Measurements from ENCODE around the gene SNAP47. TPM values are rescaled to one million over a fixed set of nuclear protein-coding genes. Genes with fewer than 3 reads are reported as not detected.

Gene SNAP47
- polyA plus RNA-seq, 1 donor from 2014 or later, result 56.0 TPM

GRCh38 chr1:227781314-227781930 lies 46.2 kb downstream of the SNAP47 start:
- Histone ChIP-seq H3K9me3 (ENCODE audit: low read length) (no peaks in the 10 kb centered on the region), H3F3A (ENCODE audit: insufficient read depth, low read length, poor library complexity, severe bottlenecking) (no peaks in the 10 kb centered on the region), H2AFZ (ENCODE audit: low read depth, low read length) (no peak overlapping the region), H3K27ac (ENCODE audit: low read length) (no peak overlapping the region), H3K36me3 (ENCODE audit: insufficient read depth, low read length) (no peaks in the 10 kb centered on the region), H3K4me2 (ENCODE audit: low read length) (no peak overlapping the region), H3K4me3 (ENCODE audit: low read length) (no peak overlapping the region), H4K20me1 (ENCODE audit: insufficient read depth) (no peaks in the 10 kb centered on the region), H3K27me3 (ENCODE audit: insufficient read depth, low read depth, low read length) (no peaks in the 10 kb centered on the region), H3K9ac (ENCODE audit: low read length) (no peak overlapping the region), H3K79me2 (replicated peaks; ENCODE audit: insufficient read depth, low read length) (no peaks in the 10 kb centered on the region), H3K9me2 (ENCODE audit: insufficient read depth, low read length) (no peaks in the 10 kb centered on the region)
- TF ChIP-seq TAF1 (IDR thresholded peaks at IDR 0.05; ENCODE audit: low read depth) (no peak), RAD21 (conservative IDR thresholded peaks at IDR 0.05) (no peak), POLR2AphosphoS5 (IDR thresholded peaks at IDR 0.05) (no peak), EP300 (conservative IDR thresholded peaks at IDR 0.05; ENCODE audit: poor library complexity, severe bottlenecking) (no peak), SMC3 (conservative IDR thresholded peaks at IDR 0.05; ENCODE audit: poor library complexity) (no peak), CTCF (IDR thresholded peaks at IDR 0.05; ENCODE audit: poor library complexity, severe bottlenecking) (no peak), REST (IDR thresholded peaks at IDR 0.05; ENCODE audit: borderline replicate concordance) (no peak), EZH2 (IDR thresholded peaks at IDR 0.05; ENCODE audit: borderline replicate concordance, insufficient read depth, low read length, poor library complexity, severe bottlenecking) (no peak), MXI1 (conservative IDR thresholded peaks at IDR 0.05; ENCODE audit: poor library complexity, severe bottlenecking) (no peak)

- TF ChIP-seq RAD21 (conservative IDR thresholded peaks at IDR 0.05) (no peak), TAF1 (IDR thresholded peaks at IDR 0.05; ENCODE audit: low read depth) (no peak), MXI1 (conservative IDR thresholded peaks at IDR 0.05; ENCODE audit: poor library complexity, severe bottlenecking) (no peak), REST (IDR thresholded peaks at IDR 0.05; ENCODE audit: borderline replicate concordance) (no peak), CTCF (IDR thresholded peaks at IDR 0.05; ENCODE audit: poor library complexity, severe bottlenecking) (no peak), POLR2AphosphoS5 (IDR thresholded peaks at IDR 0.05) (no peak), SMC3 (conservative IDR thresholded peaks at IDR 0.05; ENCODE audit: poor library complexity) (no peak)
- no peaks in the 10 kb centered on the region for H3F3A ChIP-seq (ENCODE audit: insufficient read depth, low read length, poor library complexity, severe bottlenecking)
Measured at GRCh38 chr1:227782226-227782625, 47.0 kb downstream of the SNAP47 start.

More at GRCh38 chr1:227782226-227782625, 47.0 kb downstream of the SNAP47 start:
- Histone ChIP-seq H3K9me2 (ENCODE audit: insufficient read depth, low read length) (no peaks in the 10 kb centered on the region), H4K20me1 (ENCODE audit: insufficient read depth) (no peaks in the 10 kb centered on the region), H3K27me3 (ENCODE audit: insufficient read depth, low read depth, low read length) (peaks cover under 1% of the 10 kb centered on the region), H3K79me2 (replicated peaks; ENCODE audit: insufficient read depth, low read length) (no peaks in the 10 kb centered on the region), H3K9ac (ENCODE audit: low read length) (no peak overlapping the region), H2AFZ (ENCODE audit: low read depth, low read length) (no peak overlapping the region), H3K36me3 (ENCODE audit: insufficient read depth, low read length) (no peaks in the 10 kb centered on the region), H3K4me3 (ENCODE audit: low read length) (no peak overlapping the region), H3K4me2 (ENCODE audit: low read length) (no peak overlapping the region), H3K27ac (ENCODE audit: low read length) (no peak overlapping the region), H3K9me3 (ENCODE audit: low read length) (no peaks in the 10 kb centered on the region)
